ENCODE measurements around the gene RAB11FIP4.
"Not testable (repeated sequence)": the region's sequence is repeated elsewhere in the genome, so short reads cannot be mapped to it uniquely, and the experiment has no call there.

The RAB11FIP4 gene

DNA sequence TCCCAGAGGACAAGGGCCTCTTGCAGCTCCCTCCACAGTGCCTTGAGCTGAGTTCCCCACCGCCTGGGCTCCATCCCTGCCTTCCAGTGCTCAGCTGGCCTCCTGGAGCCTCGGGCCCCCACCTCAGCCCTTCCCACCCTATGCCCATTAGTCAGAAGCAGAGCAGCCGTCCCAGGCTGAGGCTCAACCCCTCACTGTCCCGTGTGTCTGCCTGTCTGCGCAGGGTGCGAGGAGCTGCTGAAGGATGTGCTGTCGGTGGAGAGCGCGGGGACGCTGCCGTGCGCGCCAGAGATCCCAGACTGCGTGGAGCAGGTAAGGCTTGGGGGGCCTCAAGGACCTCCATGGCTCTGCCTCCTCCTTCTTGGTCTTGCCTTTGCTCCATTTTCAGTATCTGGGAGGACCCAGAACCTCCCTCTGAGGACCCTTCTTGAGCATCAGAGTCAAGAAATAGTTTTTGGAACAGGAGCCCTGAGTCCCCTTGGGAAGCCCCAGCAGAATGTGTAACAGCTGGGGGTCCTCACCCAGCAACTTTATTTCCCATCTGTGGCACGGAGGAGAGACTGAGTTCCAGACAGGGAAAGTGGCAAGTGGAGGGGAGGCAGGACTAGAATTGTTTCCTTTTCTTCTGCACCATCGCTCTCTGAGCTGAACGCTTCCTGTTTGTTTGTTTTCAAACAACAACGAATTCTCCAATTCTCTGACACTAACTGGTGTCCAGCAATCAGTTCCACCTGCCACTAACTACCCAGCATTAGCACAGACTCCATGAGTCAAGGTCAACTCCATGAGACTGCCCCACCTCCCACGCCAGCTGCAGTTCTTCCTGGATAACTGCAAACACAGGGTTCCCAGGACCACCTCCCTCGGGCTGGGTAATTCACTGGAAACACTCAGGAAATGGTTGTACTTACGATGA, 42.6 kb downstream of the RAB11FIP4 start:
- no peak for DNase-seq

DNA sequence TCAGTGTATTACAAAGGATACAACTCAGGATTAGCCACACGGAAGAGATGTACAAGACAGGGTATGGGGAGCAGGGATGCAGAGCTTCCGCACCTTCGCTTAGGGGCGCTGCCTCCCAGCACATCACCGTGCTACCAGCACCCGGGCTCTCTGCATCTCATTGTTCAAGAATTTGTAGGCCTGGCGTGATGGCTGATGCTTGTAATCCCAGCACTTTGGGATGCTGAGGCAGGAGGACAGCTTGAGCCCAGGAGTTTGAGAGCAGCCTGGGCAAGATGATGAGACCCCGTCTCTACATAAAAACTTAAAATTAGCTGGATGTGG, 43.2 kb downstream of the RAB11FIP4 start:
- DNase-seq = no peak

DNA sequence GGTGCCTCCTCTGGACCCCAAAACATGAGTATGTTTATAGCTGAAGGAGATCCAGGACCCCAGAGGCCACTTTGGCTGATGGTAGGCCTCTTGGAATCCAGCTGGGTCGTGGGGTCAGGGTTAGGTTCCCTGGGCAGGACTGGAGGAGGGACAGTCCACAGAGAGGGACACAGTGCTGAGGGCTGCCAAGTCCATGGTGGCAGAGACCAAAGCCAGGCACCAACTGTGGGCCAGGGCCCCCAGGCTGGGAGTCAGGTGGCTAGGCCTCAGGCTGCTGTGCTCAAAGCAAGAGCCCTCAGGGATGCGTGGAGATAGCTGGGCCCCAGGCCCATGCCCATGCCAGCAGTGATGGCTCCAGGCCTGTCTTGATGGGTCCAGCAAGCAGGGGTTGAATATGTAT, 44.1 kb downstream of the RAB11FIP4 start:
- no peak for DNase-seq

DNA sequence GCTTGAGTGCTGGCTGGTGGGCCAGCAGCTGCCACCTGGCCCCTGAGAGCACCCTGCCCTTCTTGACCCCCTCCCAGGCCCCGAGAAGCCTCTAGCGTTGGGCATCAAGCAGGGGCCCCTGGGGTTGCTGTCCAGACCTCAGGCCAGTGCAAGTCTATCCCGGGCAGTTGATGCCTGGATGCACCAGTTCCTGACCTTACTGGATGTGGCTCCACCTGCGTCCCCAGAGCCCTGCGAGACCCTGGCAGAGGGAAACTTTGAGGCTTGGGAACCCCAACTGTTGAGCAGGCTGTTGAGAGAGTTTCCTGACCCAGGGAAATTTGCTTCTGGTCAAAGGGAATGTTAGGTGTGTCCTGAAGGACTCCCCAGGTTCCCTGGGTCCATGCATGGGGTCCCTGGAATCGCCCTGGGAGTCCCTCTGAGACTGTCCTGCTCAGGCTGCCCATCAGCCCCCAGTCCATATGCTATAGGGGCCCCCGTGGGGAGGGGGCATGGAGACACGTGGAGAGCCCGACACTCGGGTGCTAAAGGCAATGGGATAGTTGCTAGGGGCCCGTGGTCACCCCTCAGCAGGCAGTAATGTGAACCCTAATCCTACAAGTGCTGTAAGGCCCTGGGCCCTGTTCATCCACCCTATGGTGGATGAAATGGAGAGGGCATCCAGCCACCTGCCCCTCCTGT, 46.4 kb downstream of the RAB11FIP4 start:
- DNase-seq = no peak

DNA sequence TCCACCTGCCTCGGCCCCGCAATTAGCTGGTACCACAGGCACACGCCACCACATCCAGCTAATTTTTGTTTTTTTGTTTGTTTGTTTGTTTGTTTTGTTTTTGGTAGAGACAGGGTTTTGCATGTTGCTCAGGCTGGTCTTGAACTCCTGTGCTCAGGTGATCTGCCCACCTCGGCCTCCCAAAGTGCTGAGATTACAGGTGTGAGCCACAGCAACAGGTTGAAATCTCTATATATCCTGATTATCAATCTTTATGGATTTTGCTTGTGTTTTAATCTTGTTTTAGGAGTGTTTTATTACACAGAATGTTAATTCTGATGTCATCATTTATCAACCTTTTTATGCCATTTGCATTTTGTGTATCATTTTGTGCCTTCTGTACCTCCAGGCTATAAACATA, 48.2 kb downstream of the RAB11FIP4 start:
- no peak for DNase-seq

DNA sequence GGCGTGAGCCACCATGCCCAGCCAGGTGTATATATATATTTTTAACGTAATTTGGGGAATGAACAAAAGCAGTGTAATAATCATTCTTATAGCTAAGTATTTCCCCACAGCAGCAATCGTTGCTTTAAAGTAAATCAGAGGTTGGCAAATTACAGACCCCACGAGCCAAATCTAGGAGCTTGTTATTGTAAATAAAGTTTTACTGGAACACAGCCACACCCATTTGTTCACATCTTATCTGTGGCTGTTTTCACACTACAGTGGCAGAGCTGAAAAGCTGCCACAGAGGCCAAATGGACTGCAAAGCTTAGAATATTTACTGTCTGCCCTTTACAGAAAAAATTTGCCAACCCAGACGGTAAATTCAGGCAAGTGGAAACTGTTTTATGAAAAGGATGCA, 50.8 kb downstream of the RAB11FIP4 start:
- no peak for DNase-seq

DNA sequence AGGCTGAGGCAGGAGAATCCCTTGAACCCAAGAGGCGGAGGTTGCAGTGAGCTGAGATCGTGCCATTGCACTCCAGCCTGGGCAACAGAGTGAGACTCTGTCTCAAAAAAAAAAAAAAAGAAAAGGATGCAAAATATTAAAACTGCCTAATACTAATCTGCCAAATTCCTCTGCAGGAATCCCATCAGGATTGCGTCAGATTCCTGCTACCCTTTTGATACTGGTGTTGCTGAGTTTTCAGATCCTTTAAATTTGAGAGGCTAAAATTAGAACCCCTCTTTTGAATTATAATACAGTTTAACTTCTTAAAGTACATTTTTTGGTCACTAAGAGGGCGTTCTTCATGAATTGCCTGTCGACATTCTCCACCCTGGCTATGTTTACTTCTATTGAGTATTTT, 51.4 kb downstream of the RAB11FIP4 start:
- DNase-seq = not testable (repeated sequence)

DNA sequence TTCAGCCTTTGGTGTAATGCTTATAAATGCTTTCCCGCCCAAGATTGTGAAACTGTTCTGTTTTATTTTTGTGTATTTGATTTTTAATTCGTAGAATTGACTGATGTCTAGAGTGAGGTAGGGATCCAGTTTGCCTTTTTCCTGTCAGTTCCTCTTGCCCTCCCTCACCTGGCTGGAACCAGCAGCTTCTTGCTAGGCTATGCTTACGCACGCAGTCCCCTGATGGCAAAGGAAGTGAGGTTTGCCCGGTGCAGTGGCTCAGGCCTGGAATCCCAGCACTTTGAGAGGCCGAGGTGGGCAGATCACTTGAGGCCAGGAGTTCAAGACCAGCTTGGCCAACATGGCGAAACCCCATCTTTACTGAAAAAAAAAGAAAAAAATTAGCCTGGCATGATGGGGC, 51.9 kb downstream of the RAB11FIP4 start:
- no peak for DNase-seq

DNA sequence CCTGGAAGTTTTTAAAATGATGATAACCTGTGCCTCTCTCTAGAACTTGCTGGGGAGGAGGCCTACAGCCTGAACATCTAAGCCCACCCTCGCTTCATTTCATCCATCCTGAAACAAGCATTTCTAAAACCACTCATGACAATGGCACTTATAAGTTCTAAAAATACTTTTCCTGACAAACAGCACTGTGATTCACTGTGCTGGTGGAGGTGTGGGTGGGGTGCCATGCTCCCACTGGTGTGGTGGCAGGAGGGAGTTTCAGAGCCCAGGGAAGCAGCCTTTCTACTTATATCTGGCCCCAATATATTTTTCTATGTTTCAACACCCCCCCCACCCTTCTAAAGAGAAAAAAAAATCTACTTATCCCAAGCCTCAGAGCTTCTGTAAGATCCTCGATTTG, 52.6 kb downstream of the RAB11FIP4 start:
- DNase-seq = no peak

DNA sequence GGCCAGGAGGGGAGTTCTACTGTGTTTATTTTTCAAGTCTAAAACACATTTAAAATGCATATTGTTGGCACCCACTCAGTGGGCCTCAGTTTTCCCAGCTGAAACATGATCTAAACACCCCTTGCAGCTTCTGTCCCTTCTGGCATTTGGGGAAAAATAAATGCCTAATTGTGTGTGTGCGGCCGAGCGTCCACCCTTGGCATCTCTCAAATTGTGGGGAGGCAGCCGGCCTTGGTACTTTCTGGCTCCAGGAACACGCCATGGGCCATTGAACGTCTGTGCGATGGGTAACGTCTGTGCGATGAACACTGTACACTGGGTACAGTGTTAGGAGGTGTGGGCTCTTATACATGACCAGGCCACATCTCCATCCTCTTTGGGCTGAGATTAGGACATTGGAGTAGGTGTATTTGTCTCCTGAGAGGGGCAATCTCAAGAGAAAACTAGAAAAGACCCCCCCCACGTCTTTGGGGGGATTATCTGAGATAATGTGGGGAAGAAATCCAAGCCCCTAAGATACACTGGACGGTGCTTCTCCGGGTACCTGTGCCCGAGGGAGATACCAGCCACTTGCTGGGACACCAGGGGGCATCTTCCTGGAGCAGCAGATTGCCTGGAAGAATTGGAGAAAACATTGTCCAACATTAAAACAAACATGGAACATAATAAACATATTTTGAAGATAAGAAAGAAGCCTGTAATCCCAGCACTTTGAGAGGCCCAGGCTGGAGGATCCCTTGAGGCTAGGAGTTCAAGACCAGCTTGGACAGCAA, 54.9 kb downstream of the RAB11FIP4 start:
- no peak for DNase-seq

DNA sequence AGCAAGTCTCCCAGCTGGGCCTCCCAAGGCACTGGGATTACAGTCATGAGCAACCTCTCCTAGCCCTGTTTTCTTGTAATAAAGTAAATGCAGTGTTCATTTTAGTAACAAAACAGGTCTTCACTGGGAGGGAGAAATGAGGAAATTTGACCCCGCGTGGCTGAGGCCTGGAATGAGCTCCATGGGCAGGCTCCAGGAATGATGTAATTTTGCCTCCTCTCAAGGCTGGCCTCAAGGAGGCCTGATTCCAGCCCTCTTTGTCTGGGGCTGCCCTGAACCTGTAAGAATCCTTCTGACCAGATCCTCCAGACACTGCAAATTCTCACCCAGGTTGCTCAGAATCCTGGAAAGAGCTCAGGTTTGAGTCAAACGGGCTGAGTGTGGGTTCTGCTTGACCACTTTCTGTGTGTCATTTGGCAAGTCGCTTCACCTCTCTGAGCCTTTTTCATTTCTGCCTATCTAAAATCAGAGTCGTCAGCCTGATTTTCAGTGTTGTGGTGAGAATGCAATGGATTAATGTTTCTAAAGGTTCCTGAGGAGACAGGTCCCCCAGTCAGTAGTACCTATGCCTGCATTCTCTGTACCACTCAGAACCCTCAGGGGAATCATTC, 57.1 kb downstream of the RAB11FIP4 start:
- DNase-seq = no peak

DNA sequence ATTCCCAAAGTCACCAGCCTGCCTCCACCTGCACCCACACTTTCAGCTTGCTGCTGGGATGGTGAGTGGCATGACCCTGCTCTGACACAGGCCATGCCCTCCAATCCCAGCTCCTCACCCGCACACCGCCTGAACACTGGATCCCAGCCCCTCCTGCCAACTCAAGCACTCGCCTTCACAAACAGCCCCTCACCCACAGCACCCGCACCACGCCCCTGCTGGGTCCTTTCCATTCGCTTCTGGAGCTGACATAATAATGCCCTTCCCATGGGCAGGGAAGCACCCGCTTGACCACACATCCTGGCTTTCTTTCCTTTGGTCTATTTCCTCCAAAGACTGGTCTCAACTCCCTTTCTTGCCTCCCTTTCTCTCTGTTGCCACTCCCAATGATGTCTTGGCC, 57.6 kb downstream of the RAB11FIP4 start:
- DNase-seq = no peak

DNA sequence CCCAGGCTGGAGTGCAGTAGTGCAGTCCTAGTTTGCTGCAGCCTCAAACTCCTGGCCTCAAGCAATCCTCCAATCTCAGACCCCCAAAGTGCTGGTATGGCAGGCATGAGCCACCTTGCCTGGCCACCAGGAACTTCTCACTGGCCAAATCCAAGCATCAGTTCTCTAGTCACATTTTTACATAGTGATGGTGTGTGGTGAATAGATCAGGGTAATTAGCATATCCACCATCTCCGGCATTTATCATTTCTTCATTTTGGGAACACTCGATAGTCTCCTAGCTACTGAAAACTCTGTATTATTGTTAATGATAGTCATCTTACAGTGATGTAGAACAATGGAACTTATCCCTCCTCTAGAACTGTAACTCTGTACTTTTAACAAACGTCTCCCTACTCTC, 58.3 kb downstream of the RAB11FIP4 start:
- DNase-seq = no peak

DNA sequence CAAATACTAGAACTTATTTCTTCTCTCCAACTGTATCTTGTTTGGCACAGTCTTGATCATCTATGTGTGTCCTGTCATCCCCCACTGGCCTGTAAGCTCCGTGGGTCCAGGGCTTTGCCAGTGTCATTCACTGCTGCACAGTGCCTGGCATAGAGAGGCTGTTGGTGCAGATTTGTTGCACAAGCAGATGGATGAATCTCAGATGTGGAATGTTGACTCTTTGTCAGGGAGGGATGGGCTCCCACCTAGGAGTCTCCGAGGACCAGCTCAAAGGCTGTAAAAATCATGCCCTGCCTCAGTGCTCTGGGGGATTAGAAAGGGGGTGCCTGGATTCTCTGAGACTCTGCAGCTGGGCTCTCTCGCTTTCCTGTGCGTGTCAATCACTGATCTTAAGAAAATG, 60.6 kb downstream of the RAB11FIP4 start:
- DNase-seq = no peak

DNA sequence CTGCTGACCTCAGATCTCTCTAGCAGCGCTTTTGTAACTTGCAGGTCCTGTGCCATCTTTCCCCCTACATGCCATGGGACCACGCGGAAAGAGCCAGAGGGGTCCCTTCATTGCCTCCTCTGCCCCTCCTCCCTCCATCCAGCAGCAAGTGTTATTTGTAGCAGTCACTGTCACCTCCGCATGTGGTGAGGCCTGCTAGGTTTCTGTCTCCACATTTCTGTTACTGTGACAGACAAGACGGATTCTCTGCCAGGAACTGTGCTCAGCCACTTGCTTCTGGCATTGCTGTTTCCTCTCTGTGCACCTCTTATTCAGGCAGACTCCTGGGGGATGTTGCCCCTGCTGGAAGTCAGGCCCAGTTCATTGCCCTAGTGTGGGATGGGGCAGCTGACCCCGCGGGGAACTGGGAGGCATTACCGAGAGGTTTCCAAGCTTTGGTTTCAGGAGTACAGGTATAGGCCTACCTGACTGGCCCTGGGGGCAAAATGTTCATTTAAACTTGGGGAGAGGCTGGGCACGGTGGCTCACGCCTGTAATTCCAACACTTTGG, 61.2 kb downstream of the RAB11FIP4 start:
- DNase-seq = no peak

DNA sequence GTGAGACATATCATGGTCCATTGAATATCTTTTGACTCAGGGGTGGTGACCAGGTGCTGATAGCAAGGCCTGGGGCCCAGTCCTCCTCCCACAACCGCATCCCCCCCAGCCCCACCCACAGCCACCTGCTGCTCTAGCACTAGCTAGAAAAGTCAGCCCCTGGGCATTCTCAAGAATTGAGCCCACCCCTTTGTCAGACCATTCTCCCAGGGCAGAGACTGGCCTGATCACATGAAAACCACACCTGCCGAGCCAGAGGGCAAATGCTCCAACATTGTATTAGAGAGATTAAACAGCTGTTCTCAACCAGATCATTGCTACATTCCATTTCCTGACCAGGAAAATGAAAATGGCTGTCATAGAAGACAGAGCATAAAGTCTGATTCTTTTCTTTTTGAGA, 62.4 kb downstream of the RAB11FIP4 start:
- no peak for DNase-seq

DNA sequence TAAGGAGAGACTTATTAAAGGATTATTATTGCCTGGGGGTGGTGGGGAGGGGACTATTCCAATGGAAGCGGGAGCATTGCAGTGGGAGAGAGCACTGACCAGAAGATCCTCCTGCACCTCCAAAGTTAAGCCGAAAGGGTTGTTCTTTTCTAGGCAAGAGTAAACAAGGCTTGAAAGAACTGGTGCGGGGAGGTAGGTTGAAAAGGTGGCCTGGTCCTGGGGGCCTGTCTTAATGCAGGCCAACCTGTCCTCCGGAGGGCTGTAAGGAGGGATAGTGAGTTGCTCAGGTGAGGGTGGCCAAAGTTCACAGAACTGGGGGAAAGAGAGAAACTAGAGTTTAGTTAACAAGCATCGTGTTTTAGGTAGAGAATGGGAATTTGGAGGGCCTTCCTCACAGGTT, 65.3 kb downstream of the RAB11FIP4 start:
- DNase-seq = no peak

DNA sequence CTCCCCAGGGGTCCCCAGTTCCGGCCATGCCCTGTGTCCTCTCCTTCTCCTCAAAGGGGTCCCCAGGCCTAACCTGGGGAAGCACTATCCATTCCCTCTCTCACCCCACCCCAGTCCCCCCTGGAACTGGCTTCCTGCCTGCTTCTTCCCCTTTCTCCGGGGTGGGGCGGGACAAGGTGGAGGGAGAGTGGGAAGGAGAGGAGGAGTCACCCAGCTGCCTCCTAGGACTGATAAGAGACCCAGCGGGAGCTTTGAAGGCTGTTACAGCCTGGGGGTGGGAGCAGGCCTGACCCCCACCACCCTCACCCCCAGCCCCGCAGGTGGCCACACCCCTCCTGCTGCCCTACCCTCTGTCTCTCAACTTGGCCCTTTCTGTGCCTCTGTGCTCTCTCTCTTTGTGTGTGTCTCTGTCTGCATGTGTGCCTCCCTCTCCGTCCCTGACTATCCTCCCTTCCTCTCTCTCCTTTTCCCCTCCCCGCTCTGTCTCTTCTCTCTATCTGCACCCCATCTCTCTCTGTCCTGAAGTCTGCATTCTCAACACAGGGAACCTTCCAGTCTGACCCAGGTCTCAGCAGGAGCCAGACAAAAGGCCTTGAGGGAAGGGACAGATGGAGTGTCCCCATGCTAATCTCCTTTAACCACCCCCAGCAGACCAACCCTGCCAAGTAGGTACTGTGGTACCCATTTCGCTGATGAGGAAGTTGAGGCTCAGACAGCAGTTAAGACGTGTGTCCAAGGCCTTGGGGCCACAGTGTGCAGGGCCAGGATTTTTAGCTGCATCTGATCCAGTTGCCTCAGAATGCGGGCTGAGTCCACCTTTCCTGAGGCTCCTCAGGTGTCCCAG, 66.1 kb downstream of the RAB11FIP4 start:
- DNase-seq = no peak

DNA sequence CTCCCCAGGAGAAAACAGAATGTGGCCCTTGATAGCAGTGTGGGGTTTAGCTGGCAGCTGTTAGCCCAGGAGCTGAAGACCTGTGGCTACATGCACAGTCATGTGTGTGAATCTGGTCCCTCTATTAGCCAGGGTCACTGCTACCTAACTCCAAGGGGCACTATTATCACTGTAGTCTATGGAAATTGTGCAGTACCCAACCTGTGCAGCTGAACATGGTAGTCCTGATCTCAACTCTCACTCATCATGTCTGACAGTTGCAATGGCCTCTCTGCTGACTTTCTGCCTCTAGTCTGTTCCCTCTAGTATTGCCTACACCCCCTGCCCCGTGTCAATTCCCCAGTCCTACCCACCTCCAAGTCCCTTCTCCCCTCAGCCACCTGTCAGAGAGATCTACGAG, 67.4 kb downstream of the RAB11FIP4 start:
- DNase-seq = no peak

DNA sequence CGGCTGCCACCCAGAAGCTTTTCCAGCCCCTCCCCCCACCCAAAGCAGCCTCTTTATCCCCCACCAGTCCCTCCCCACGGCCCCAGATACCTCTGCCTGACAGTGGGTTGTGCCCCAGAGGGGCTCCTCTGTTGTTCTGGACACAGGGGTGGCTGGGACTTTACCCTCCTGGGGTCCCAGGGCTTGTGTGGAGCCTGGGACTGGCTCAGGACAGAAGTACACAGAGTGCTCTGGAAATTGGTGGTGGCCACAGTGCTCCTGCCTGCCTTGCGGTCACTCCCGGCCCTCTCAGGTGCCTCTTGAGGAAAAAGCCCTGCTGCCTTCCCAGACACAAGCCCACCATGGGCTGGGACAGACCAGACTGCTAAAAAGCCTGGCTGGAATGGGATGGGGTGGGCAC, 68.2 kb downstream of the RAB11FIP4 start:
- no peak for DNase-seq

DNA sequence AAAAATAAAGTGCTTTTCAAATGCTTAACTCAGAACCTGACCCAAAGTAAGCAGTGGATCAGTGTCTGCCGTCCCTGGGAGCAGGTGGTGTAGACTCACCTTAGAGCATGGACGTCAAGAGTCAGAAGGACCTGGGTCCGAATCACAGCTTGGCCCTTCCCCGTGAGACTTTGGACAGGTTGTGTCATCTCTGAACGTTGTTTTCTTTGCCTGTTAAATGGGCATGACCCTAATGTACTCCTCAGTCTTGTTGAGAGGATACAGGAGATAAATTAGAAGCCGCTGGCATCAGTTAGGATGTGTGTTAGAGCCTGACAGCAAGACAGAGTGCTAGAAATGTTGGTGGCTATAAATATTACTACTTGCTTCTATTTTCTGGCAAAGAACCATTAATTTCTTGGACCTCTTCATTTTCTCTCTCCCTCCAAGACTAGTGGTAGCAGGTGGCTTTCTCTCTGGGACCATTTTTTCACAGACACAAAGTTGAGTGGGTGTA, 68.8 kb downstream of the RAB11FIP4 start:
- DNase-seq = no peak

DNA sequence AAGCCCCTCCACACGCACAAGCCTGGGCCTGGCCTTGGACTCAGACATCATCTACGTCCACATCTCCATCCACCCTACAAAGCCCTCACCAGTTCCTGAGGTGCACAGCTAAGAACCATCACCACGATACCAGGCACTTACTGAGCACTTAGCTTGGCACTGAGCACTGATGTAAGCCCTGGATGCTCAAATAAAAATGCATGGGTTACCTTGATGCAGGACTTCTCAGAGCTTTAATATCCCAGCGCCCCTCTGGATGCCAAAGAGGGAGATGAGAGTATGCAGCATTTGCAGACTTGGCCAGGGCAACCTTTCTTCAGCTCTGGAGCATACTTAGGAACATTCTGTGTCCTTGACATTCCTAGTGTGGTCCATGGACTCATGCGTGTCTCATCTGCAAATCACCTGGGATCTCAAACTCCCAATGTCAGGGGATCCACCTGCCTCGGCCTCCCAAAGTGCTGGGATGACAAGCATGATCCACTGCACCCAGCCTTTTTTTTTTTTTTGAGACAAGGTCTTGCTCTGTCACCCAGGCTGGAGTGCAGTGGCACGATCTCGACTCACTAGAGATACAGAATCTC, 69.8 kb downstream of the RAB11FIP4 start:
- no peak for DNase-seq

All from GDM1 (cell line).